Mucosa of rectum (tissue), 2 donors: ENCODE data around the gene INPPL1.
"Not testable (repeated sequence)": the region's sequence is repeated elsewhere in the genome, so short reads cannot be mapped to it uniquely, and the experiment has no call there.

ENCODE experiments used
- H3K27ac ChIP-seq, 2 donors: one replicate each; pipeline ENCODE4 v1.7.0; 2013; ENCODE audit warnings: inconsistent platforms in 2 of 2, low read depth in 2 of 2, low read length in 2 of 2
- H3K27me3 ChIP-seq, 2 donors: one replicate each; pipeline ENCODE4 v1.7.0; 2013; ENCODE audit warnings: low read length in 2 of 2; ENCODE audit not compliant: control insufficient read depth in 2 of 2, insufficient read depth in 2 of 2
- H3K36me3 ChIP-seq, 2 donors: one replicate each; pipeline ENCODE4 v1.7.0; 2013; ENCODE audit warnings: low read length in 2 of 2; ENCODE audit not compliant: control insufficient read depth in 2 of 2, insufficient read depth in 2 of 2
- H3K4me1 ChIP-seq, 2 donors: one replicate each; pipeline ENCODE4 v1.7.0; 2013; ENCODE audit warnings: low read length in 2 of 2, mild to moderate bottlenecking in 1 of 2; ENCODE audit not compliant: control insufficient read depth in 2 of 2, insufficient read depth in 2 of 2
- H3K4me3 ChIP-seq, 2 donors: one replicate each; pipeline ENCODE4 v1.7.0; 2013; ENCODE audit warnings: low read length in 2 of 2
- H3K9ac ChIP-seq, 2 donors: one replicate each; pipeline ENCODE4 v1.7.0; 2013; ENCODE audit warnings: low read length in 2 of 2, low read depth in 1 of 2, mild to moderate bottlenecking in 1 of 2
- H3K9me3 ChIP-seq, 2 donors: one replicate each; pipeline ENCODE4 v1.7.0; 2013; ENCODE audit warnings: low read length in 2 of 2; ENCODE audit not compliant: control insufficient read depth in 2 of 2
- donor health status: healthy.
- donor health status: Normal muscosa, but diverticular disease.

Gene INPPL1

GRCh38 chr11:72190631-72191071, 33.9 kb upstream of the INPPL1 start:
- Histone ChIP-seq H3K36me3 (no peaks in the 10 kb centered on the region), H3K9ac (no peak overlapping the region), H3K27ac (no peak overlapping the region), H3K27me3 (no peaks in the 10 kb centered on the region), H3K4me1 (peaks cover 0 to 5% of the 10 kb centered on the region in 2 donors), H3K9me3 (no peaks in the 10 kb centered on the region), H3K4me3 (no peak overlapping the region)

DNA sequence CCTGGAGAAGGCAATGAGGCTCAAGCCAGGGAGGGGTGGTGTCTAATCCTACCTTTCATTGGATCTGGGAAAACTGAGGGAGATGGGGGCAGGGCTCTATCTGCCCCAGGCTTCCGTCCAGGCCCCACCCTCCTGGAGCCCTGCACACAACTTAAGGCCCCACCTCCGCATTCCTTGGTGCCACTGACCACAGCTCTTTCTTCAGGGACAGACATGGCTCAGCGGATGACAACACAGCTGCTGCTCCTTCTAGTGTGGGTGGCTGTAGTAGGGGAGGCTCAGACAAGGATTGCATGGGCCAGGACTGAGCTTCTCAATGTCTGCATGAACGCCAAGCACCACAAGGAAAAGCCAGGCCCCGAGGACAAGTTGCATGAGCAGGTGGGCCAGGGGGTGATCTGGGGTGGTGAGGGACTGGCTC, 32.6 kb upstream of the INPPL1 start, which contains the start of gene FOLR1:
TSS of gene FOLR1 (plus strand) at position 180 of the 421 bp plus-strand sequence. CDS start at position 214, 34 bp downstream.
- H3K9me3 ChIP-seq, result no peaks in the 10 kb centered on the region
- H3K27ac ChIP-seq, result no peak within 1 kb of the TSS
- no peaks in the 10 kb centered on the region for H3K27me3 ChIP-seq
- H3K36me3 ChIP-seq, result no peaks in the 10 kb centered on the region
- no peak within 1 kb of the TSS for H3K4me3 ChIP-seq
- H3K4me1 ChIP-seq, result peaks cover 0 to 5% of the 10 kb centered on the region in 2 donors
- H3K9ac ChIP-seq, result no peak within 1 kb of the TSS

DNA sequence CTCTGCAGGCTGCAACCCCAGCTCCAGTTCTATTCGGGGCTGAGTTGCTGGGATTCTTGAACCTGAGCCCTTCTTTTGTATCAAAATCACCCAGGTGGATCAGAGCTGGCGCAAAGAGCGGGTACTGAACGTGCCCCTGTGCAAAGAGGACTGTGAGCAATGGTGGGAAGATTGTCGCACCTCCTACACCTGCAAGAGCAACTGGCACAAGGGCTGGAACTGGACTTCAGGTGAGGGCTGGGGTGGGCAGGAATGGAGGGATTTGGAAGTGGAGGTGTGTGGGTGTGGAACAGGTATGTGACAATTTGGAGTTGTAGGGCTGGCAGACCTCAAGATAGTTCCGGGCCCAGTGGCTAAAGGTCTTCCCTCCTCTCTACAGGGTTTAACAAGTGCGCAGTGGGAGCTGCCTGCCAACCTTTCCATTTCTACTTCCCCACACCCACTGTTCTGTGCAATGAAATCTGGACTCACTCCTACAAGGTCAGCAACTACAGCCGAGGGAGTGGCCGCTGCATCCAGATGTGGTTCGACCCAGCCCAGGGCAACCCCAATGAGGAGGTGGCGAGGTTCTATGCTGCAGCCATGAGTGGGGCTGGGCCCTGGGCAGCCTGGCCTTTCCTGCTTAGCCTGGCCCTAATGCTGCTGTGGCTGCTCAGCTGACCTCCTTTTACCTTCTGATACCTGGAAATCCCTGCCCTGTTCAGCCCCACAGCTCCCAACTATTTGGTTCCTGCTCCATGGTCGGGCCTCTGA, 28.9 kb upstream of the INPPL1 start:
- H3K27ac ChIP-seq, result no peak overlapping the region
- no peaks in the 10 kb centered on the region for H3K4me1 ChIP-seq
- H3K27me3 ChIP-seq, result no peaks in the 10 kb centered on the region
- no peak overlapping the region for H3K4me3 ChIP-seq
- no peak overlapping the region for H3K9ac ChIP-seq
- H3K9me3 ChIP-seq, result no peaks in the 10 kb centered on the region
- no peaks in the 10 kb centered on the region for H3K36me3 ChIP-seq

DNA sequence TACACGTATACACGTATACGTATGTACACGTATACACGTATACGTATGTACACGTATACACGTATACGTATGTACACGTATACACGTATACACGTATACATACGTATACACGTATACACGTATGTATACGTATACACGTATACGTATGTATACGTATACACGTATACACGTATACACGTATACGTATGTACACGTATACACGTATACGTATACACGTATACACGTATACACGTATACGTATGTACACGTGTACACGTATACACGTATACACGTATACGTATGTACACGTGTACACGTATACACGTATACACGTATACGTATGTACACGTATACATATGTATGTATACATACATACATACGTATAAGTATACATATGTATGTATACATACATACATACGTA, 23.1 kb upstream of the INPPL1 start:
- H3K9ac ChIP-seq, H3K4me3 ChIP-seq, H3K36me3 ChIP-seq, H3K27me3 ChIP-seq, H3K9me3 ChIP-seq, H3K4me1 ChIP-seq, H3K27ac ChIP-seq: not testable (repeated sequence)

- Histone ChIP-seq H3K27ac (no peak overlapping the region), H3K4me3 (no peak overlapping the region), H3K9me3 (no peaks in the 10 kb centered on the region), H3K36me3 (no peaks in the 10 kb centered on the region), H3K27me3 (no peaks in the 10 kb centered on the region), H3K9ac (no peak overlapping the region), H3K4me1 (no peaks in the 10 kb centered on the region)
Measured at GRCh38 chr11:72202571-72202970, 22.0 kb upstream of the INPPL1 start.

GRCh38 chr11:72203163-72203562, 21.4 kb upstream of the INPPL1 start:
- Histone ChIP-seq H3K27me3 (no peaks in the 10 kb centered on the region), H3K9ac (no peak overlapping the region), H3K4me3 (no peak overlapping the region), H3K9me3 (no peaks in the 10 kb centered on the region), H3K36me3 (no peaks in the 10 kb centered on the region), H3K27ac (no peak overlapping the region), H3K4me1 (no peaks in the 10 kb centered on the region)

DNA sequence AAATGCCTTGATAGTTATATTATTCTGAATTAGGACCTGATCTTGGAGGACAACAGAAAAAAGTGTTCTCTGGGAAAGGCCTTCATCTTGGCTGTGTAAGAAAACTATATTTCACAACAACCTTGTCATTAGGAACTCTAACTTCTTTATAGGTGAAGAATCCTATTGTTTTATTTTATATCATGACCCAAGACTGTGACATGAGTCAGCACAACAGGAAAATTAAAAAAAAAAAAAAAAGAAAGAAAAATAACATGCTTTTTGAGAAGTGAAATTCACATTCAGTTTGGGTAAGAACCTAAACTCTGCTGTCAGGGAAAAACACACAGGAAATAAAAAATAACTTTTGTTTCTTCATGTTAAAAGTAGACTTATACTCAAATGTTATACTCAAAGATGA, 19.7 kb upstream of the INPPL1 start:
- Histone ChIP-seq H3K27ac (no peak overlapping the region), H3K9me3 (no peaks in the 10 kb centered on the region), H3K4me1 (no peaks in the 10 kb centered on the region), H3K27me3 (no peaks in the 10 kb centered on the region), H3K9ac (no peak overlapping the region), H3K4me3 (no peak overlapping the region), H3K36me3 (no peaks in the 10 kb centered on the region)

GRCh38 chr11:72206794-72207193, 17.8 kb upstream of the INPPL1 start:
- not testable (repeated sequence) for H3K9ac ChIP-seq, H3K36me3 ChIP-seq, H3K27me3 ChIP-seq, H3K4me1 ChIP-seq, H3K27ac ChIP-seq, H3K4me3 ChIP-seq, H3K9me3 ChIP-seq

GRCh38 chr11:72208281-72208680, 16.3 kb upstream of the INPPL1 start:
- no peak overlapping the region for H3K4me3 ChIP-seq
- no peak overlapping the region for H3K27ac ChIP-seq
- H3K4me1 ChIP-seq, result no peaks in the 10 kb centered on the region
- H3K9me3 ChIP-seq, result no peaks in the 10 kb centered on the region
- no peak overlapping the region for H3K9ac ChIP-seq
- no peaks in the 10 kb centered on the region for H3K36me3 ChIP-seq
- no peaks in the 10 kb centered on the region for H3K27me3 ChIP-seq

DNA sequence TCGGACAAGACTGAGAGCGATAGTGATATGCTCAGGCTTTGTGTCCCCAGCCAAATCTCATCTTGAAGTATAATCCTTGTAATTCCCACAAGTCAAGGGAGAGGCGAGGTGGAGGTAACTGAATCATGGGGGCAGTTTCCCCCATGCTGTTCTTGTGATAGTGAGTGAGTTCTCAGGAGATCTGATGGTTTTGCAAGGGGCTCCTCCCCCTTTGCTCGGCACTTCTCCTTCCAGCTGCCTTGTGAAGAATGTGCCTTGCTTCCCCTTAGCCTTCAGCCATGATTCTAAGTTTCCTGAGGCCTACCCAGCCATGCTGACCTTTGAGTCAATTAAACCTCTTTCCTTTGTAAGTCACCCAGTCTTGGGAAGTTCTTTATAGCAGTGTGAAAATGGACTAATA, 15.5 kb upstream of the INPPL1 start:
- Histone ChIP-seq H3K9ac (no peak overlapping the region), H3K9me3 (no peaks in the 10 kb centered on the region), H3K4me3 (no peak overlapping the region), H3K27ac (no peak overlapping the region), H3K4me1 (no peaks in the 10 kb centered on the region), H3K36me3 (no peaks in the 10 kb centered on the region), H3K27me3 (no peaks in the 10 kb centered on the region)
